Cardiac fibroblast (primary cell): ENCODE measurements around the gene MYEOV.

ENCODE experiments used
- DNase-seq, 2 donors: peaks; one replicate each; pipeline versions ENCODE4 v3.0.0 to v3.0.0-alpha.2; 2010; ENCODE audit warnings: low read depth in 2 of 2
- H3K4me3 ChIP-seq, 2 donors: replicated peaks in 1 of 2; 1 replicate in 1 of 2; 2 replicates in 1 of 2; pipeline ENCODE4 v1.5.1; 2011; ENCODE audit warnings: low read depth in 2 of 2, low read length in 2 of 2, mild to moderate bottlenecking in 2 of 2, moderate library complexity in 1 of 2
- CTCF ChIP-seq: IDR thresholded peaks from one replicate; pipeline ENCODE4 v1.5.1; 2011; ENCODE audit warnings: low read depth, mild to moderate bottlenecking, low read length, inconsistent platforms

The MYEOV gene

GRCh38 chr11:69251057-69251393 is 42.9 kb upstream of the MYEOV start:
- no peak for DNase-seq
- no peak for TF ChIP-seq CTCF
- no peak overlapping the region for H3K4me3 ChIP-seq

GRCh38 chr11:69251639-69252489 is 42.1 kb upstream of the MYEOV start:
- DNase-seq, result no peak
- no peak for TF ChIP-seq CTCF
- no peak overlapping the region for H3K4me3 ChIP-seq

- no peak for TF ChIP-seq CTCF
- no peak overlapping the region for H3K4me3 ChIP-seq
- DNase-seq, result no peak
These were observed 41.5 kb upstream of the MYEOV start for GRCh38 chr11:69252490-69252837.

GRCh38 chr11:69253028-69253427 is 40.9 kb upstream of the MYEOV start:
- TF ChIP-seq CTCF, result no peak
- DNase-seq, result peak; percentile 24 to 89

GRCh38 chr11:69257134-69257533 is 36.8 kb upstream of the MYEOV start:
- H3K4me3 ChIP-seq, result no peak overlapping the region
- no peak for TF ChIP-seq CTCF
- no peak for DNase-seq

More at GRCh38 chr11:69253028-69253427, 40.9 kb upstream of the MYEOV start:
- H3K4me3 ChIP-seq, result no peak overlapping the region

- no peak overlapping the region for H3K4me3 ChIP-seq
- DNase-seq, result no peak
- TF ChIP-seq CTCF, result no peak
These were observed 35.9 kb upstream of the MYEOV start for GRCh38 chr11:69257838-69258658.
